Left lung (tissue), 10 donors: ENCODE results near the gene CPEB3. TPM values are rescaled to one million over a fixed set of nuclear protein-coding genes. Genes with fewer than 3 reads are reported as not detected.

ENCODE experiments used
- ATAC-seq: fragments of 200-7000 bp; cut with Tn5 transposase; one replicate; pipeline ENCODE4 v1.9.1; 2020; ENCODE audit warnings: moderate library complexity
- DNase-seq, 4 donors: peaks; one replicate each; pipeline ENCODE4 v3.0.0-alpha.2; 2013 to 2020
- H3K27ac ChIP-seq, 2 donors: fragments of 200-600 bp; sonication (generic) in 1 of 2; one replicate each; pipeline versions ENCODE4 v1.5.0 to v1.8.0; 2020 to 2021
- H3K27me3 ChIP-seq, 2 donors: fragments of 200-600 bp; sonication (generic) in 1 of 2; one replicate each; pipeline versions ENCODE4 v1.5.0 to v1.8.0; 2020 to 2021
- H3K36me3 ChIP-seq, 2 donors: fragments of 200-600 bp; sonication (generic) in 1 of 2; one replicate each; pipeline versions ENCODE4 v1.5.0 to v1.8.0; 2020 to 2021
- H3K4me1 ChIP-seq, 2 donors: fragments of 200-600 bp; one replicate each; pipeline ENCODE4 v1.8.0; 2021
- H3K4me3 ChIP-seq, 2 donors: fragments of 200-600 bp; sonication (generic) in 1 of 2; one replicate each; pipeline versions ENCODE4 v1.5.0 to v1.8.0; 2020 to 2021; ENCODE audit warnings: mild to moderate bottlenecking in 1 of 2
- H3K9me3 ChIP-seq, 2 donors: fragments of 200-600 bp; sonication (generic) in 1 of 2; one replicate each; pipeline versions ENCODE4 v1.5.0 to v1.8.0; 2020 to 2021
- intact Hi-C, 2 donors: fragments of 100-400 bp; cut with DNase I; formaldehyde crosslinking; loops; one replicate each; pipeline versions ENCODE4 v1.11.2 to v1.14.2; 2022
- polyA plus RNA-seq, 6 donors: library from polyadenylated mRNA; unstranded; fragments of 120-200 nt; gene quantifications; one replicate each; pipeline ENCODE4 v1.2.1, GENCODE V29; 2013; ENCODE audit not compliant: insufficient read length in 6 of 6
- total RNA-seq, 2 donors: library from RNA; stranded (reverse); fragmentation: NEBNext Ultra II Directional; extraction: Animal tissue kit (Norgen Biotek cat#: 25700); gene quantifications; one replicate each; pipeline ENCODE4 v1.2.1, GENCODE V29; 2021
- TF ChIP-seq, protein P1 (sequence below), 2 donors: fragments of 200-600 bp; sonication (generic) in 1 of 2; IDR thresholded peaks; one replicate each; pipeline versions ENCODE4 v1.5.0 to v1.8.0; 2021; ENCODE audit warnings: antibody characterized with exemption in 2 of 2
- donor health status: DM: no; HTN: yes; CAD: no.
- donor health status: DM: no; HTN: no; CAD: no.

Gene CPEB3
- total and polyA plus RNA-seq, 8 donors, result 2.9 to 4.3 (median 3.5) TPM

- peak in 3 of 4 donors; percentile 54 to 78 (median 56) for DNase-seq
- peaks cover 0 to 8% of the 10 kb centered on the region in 2 donors for H3K4me1 ChIP-seq
- no peaks in the 10 kb centered on the region for H3K36me3 ChIP-seq
- no peak overlapping the region for H3K27ac ChIP-seq
- H3K4me3 ChIP-seq, result no peak overlapping the region
- no peaks in the 10 kb centered on the region for H3K9me3 ChIP-seq
- intact Hi-C loops, result no loop called here
- TF ChIP-seq, protein P1, sequence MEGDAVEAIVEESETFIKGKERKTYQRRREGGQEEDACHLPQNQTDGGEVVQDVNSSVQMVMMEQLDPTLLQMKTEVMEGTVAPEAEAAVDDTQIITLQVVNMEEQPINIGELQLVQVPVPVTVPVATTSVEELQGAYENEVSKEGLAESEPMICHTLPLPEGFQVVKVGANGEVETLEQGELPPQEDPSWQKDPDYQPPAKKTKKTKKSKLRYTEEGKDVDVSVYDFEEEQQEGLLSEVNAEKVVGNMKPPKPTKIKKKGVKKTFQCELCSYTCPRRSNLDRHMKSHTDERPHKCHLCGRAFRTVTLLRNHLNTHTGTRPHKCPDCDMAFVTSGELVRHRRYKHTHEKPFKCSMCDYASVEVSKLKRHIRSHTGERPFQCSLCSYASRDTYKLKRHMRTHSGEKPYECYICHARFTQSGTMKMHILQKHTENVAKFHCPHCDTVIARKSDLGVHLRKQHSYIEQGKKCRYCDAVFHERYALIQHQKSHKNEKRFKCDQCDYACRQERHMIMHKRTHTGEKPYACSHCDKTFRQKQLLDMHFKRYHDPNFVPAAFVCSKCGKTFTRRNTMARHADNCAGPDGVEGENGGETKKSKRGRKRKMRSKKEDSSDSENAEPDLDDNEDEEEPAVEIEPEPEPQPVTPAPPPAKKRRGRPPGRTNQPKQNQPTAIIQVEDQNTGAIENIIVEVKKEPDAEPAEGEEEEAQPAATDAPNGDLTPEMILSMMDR (IDR thresholded peaks at IDR 0.05), result peak; percentile 61 to 70
- H3K27me3 ChIP-seq, result no peaks in the 10 kb centered on the region
- ATAC-seq, result peak; percentile 94
Measured at GRCh38 chr10:92087750-92088395, 203.0 kb downstream of the CPEB3 start.

DNA sequence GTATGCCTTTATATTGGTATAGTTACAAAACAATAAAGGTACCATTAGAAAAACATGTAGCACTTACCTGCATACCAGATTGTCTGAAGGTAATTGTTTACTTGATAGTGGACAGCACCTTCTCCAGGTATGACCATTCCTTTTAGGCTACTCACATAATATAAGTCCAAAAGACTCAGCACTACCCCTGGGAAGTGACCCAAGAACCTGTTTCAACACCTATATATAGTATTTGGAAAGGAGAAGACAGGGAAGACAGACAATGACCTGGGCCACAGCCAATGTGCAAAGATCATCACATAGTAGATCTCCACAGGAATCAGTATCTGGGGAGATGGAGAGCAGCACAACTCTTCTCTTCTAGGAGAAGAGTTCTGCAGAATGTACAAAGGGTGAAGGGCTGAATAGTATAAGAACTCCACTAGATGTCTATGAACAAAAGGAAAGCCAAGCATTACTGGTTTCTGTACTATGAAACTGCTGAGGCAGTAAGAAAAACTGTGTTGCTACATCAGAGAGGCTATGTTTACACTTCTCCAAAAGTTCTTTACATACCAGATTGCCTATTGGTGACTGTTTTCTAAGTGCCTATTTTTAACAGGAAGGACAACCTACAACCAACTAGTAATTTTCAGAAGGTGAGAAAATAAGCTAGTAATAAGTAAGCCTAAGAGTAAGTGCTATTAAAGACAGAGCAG, 208.1 kb downstream of the CPEB3 start:
- H3K27ac ChIP-seq, result peak overlapping the region in 1 of 2 donors; percentile 45
- no peak overlapping the region for H3K4me3 ChIP-seq
- H3K4me1 ChIP-seq, result peaks cover 0 to 10% of the 10 kb centered on the region in 2 donors
- ATAC-seq (peak; percentile 78), DNase-seq (peak in 1 of 4 donors; percentile 14)
- TF ChIP-seq, protein P1 (IDR thresholded peaks at IDR 0.05), result no peak
- no peaks in the 10 kb centered on the region for H3K27me3 ChIP-seq
- no peaks in the 10 kb centered on the region for H3K9me3 ChIP-seq
- peaks cover 0 to 27% of the 10 kb centered on the region in 2 donors for H3K36me3 ChIP-seq
- intact Hi-C loops, result no loop called here

GRCh38 chr10:92081641-92082040, 209.2 kb downstream of the CPEB3 start:
- no peak overlapping the region for H3K27ac ChIP-seq
- TF ChIP-seq, protein P1 (IDR thresholded peaks at IDR 0.05), result no peak
- no peaks in the 10 kb centered on the region for H3K27me3 ChIP-seq
- H3K9me3 ChIP-seq, result no peaks in the 10 kb centered on the region
- ATAC-seq, result no peak
- peaks cover 0 to 10% of the 10 kb centered on the region in 2 donors for H3K4me1 ChIP-seq
- intact Hi-C loops, result no loop called here
- H3K4me3 ChIP-seq, result no peak overlapping the region
- peaks cover 0 to 27% of the 10 kb centered on the region in 2 donors for H3K36me3 ChIP-seq
- no peak for DNase-seq

- no peak overlapping the region for H3K4me3 ChIP-seq
- H3K9me3 ChIP-seq, result no peaks in the 10 kb centered on the region
- peaks cover 0 to 27% of the 10 kb centered on the region in 2 donors for H3K36me3 ChIP-seq
- ATAC-seq (no peak), DNase-seq (no peak)
- H3K27ac ChIP-seq, result no peak overlapping the region
- intact Hi-C loops, result no loop called here
- H3K4me1 ChIP-seq, result peaks cover 0 to 10% of the 10 kb centered on the region in 2 donors
- TF ChIP-seq, protein P1 (IDR thresholded peaks at IDR 0.05), result no peak
- H3K27me3 ChIP-seq, result no peaks in the 10 kb centered on the region
Measured at GRCh38 chr10:92080244-92080643, 210.6 kb downstream of the CPEB3 start.

DNA sequence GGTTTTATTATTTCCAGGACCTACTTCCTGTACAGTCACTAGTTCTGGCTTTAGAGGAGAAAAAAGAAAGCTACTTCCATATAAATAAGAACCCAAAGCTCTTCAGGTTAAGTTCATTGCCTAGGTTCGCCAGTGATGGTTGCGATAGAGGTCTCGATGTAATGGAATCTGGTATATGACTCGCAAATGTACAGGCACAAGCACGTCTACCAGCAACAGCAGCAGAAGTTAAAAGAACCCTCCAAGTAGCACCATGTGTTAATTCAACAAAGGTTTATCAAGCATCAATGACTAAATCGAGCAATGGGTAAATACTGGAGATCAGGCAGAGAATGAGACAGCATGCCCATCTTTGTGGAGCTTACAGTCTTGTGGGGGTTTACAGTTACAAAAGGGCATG, 211.9 kb downstream of the CPEB3 start:
- DNase-seq, result no peak
- H3K4me3 ChIP-seq, result no peak overlapping the region
- ATAC-seq, result no peak
- intact Hi-C loops, result no loop called here
- no peak overlapping the region for H3K27ac ChIP-seq
- H3K27me3 ChIP-seq, result no peaks in the 10 kb centered on the region
- peaks cover 0 to 27% of the 10 kb centered on the region in 2 donors for H3K36me3 ChIP-seq
- no peaks in the 10 kb centered on the region for H3K9me3 ChIP-seq
- TF ChIP-seq, protein P1 (IDR thresholded peaks at IDR 0.05), result no peak
- H3K4me1 ChIP-seq, result peaks cover 0 to 10% of the 10 kb centered on the region in 2 donors
